Activated CD8-positive, alpha-beta memory T cell treated with anti-CD3 and anti-CD28 coated beads, Interleukin-2, amount 50 U/mL, for 4 hours (primary cell): ENCODE data around the gene SIGLEC11.
A peak's percentile ranks its signal among the peaks of the same experiment; 100 is the strongest.
"Not testable (repeated sequence)": the region's sequence is repeated elsewhere in the genome, so short reads cannot be mapped to it uniquely, and the experiment has no call there.

ENCODE experiments used
- DNase-seq: peaks from one replicate; pipeline ENCODE4 v3.0.0-alpha.2; 2020

The SIGLEC11 gene

DNA sequence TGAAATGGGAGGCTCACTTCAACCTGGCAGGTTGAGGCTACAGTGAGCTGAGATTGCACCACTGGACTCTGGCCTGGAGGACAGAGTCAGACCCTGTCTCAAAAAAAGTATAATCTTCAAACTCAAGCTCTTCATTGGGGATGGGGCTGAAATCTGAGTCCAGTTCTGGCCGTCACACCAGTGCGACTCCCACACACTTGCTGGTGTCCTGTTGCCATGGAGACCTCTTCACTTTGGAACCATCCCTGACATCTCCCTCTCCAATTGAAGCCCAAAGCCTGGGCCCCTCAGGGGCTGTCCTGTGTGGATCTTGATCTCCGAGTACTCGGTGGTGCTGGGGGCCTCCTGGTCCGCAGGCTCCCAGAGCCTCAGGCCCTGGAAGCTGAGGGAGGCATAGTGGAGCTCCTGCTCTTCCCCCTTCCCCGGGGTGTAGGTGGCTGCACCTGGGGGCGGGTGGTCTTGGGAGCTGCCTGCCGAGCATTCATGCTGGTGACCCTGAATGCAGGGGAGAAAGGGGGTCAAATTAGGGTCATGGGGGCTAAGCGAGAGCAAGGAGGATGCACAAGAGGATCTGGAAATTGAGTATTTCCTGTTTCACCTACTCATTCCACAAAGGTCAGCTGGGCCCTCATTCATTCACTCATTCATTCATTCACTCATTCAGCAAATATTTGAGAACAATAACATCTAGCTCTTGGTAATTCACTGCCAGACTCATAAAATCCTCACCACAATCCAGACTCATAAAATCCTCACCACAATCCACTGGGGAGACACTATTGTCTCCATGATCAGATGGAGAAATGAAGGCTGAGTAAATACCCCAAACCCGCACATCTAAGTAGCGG is 11.0 kb downstream of the SIGLEC11 start:
- DNase-seq: no peak

DNA sequence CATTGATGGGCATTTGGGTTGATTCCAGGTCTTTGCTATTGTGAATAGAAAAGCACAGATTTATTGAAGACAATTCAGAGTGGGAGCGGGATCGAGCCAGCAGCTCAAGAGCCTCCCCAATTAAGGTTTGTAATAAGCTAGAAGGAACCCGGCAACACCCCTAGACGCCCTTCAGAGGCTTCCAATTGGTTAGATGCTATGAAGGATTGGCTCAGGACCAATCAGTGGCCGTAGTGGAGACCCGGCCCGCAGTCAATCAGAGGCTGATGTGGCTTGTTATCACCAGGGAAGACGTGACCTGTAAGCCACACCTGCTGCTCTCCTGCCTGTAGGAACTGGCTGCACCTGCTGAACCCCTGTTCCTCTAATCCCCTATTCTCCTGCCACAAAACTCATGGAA is 14.6 kb downstream of the SIGLEC11 start:
- DNase-seq: no peak

DNA sequence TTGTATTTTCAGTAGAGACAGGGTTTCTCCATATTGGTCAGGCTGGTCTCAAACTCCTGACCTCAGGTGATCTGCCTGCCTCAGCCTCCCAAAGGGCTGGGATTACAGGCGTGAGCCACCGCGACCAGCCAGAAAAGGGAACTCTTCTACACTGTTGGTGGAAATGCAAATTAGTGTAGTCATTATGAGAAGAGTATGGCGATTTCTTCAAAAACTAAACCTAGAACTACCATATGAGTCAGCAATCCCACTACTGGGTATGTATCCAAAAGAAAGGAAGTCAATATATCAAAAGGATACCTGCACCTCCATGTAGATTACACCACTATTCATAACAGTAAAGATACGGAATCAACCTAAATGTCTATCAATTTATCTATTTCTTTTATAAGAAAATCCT is 16.4 kb downstream of the SIGLEC11 start:
- DNase-seq: not testable (repeated sequence)

DNA sequence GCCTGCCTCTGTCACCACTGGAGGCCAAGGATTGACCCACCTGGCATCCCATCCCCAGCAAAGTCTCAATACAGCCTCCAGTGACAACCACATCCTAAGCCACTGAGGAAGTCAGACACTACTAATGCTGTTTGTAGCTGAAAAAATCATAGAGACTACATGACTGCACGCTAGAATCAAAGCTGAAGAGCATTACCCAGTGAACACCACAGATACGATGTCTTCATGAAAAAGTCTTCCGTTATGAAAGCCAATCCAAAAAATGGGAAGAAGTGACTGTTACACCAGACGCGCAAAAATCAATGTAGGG is 20.5 kb downstream of the SIGLEC11 start:
- DNase-seq: no peak

DNA sequence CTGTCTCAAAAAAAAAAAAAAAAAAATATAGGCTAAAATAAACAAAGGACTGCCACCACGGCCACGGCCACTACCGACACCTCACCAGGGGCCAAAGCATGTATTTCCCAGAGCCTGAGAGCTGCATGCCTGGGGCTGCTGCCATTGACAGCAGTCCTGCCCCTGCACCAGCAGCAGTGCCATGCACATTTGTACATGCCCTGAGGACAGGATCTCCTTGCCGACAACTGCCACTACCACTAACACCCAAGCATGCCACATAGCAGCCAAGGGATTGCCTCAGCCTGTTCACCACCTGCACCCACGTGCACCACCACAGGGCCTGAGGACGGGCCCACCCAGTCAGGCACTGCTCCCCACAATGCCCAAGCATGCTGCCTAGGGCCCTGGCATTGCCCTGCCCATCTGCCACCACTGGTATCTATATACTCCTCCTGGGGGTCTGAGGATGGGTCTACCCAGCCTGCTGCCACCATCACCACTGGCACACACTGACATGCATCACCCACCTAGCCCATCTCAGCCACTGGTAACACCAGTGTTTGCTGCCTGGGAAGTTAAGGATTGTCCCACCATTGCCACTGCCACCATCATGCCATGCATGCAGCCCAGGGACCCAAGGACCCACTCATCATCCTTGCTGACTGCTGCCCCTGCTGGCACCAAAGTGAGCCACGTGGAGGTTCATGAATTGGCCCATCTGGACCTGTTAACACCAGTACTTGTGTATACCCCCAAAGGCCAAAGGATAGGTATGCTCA is 21.1 kb downstream of the SIGLEC11 start:
- DNase-seq: no peak

DNA sequence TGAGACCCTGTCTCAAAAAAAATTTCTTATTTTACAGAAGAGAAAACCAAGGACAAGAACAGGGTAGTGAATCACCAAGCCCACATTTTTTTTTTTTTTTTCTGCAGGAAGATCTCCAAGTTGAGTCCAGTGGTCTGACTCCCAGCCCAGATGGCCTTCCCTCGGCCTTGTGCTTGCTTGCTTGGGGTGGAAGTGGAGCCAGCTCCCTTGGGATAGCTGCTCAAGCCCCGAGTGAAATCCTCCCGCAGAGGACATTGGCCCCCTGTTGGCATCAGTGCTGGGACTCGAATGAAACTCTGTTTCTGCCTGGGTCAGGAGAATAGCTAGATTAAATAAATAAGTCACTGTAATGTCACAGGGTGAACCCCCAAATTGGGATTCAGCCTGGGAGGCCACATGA is 22.3 kb downstream of the SIGLEC11 start:
- no peak for DNase-seq

- peak; percentile 82 for DNase-seq
Measured at GRCh38 chr19:49937750-49938381, 23.1 kb downstream of the SIGLEC11 start.

DNA sequence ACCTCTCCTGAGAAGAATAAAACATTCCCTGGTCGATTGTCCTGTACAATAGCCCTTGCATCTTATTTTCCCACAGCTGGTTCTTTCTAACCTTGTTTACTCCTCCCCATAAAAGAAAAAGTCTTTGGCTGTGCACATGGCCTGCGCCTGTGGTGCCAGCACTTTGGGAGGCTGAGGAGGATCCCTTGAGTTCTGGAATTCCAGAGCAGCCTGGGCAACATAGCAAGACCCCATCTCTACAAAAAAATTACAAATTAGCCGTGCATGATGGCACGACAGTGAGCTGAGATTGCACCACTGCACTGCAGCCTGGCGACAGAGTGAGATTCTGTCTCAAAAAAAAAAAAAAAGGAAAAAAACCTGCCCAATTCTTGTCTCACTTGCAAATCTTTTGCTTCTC is 24.4 kb downstream of the SIGLEC11 start:
- no peak for DNase-seq

DNA sequence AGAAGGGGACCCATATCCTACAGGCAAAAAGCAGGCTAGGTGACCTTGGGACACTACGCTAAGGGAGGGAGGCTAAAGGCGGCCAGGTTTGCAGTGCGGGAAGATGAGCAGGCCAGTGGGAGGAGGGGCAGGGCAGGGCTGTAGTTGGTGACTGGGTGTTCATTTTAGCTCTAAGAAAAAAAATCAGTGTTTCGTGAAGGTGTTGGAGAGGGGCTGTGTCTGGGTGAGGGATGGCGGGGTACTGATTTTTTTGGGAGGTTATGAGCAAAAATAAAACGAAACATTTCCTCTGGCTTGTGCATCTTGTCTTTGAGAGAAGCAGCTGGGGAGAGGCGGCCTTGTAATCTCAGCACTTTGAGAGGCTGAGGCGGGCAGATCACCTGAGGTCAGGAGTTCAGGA is 27.3 kb downstream of the SIGLEC11 start:
- no peak for DNase-seq

GRCh38 chr19:49932731-49933131 is 28.2 kb downstream of the SIGLEC11 start:
- DNase-seq: no peak

- no peak for DNase-seq
Measured at GRCh38 chr19:49932041-49932451, 28.9 kb downstream of the SIGLEC11 start.

DNA sequence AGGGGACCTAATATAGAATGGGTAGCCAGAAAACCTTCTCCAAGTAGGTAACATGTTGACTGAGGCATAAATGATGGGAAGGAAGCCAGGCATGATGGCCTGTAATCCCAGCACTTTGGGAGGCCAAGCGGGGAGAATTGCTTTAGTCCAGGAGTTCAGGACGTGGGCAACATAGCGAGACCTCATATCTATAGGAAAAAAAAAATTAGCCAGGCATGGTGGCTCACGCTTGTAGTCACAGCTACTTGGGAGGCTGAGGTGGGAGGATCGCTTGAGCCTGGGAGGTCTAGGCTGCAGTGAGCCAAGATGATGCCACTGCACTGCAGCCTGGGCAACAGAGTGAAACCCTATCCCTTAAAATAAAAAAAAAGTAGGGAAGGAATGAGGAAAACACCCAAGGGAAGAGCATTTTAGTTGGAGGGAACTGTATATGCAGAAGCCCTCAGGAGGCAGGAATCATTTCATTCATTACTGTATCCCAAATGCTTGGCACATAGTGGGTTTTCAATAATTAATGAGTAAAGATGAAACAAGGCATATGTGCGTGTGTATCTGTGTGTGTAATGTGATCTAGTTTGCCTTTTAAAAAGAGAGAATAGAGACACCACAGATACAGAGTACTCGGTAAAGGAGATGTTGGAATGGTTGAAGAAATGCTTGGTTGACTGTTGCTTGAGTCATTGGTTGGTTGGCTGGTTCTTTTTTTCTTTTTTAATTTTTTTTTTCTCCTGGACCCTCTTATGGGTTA is 29.5 kb downstream of the SIGLEC11 start:
- DNase-seq: no peak

DNA sequence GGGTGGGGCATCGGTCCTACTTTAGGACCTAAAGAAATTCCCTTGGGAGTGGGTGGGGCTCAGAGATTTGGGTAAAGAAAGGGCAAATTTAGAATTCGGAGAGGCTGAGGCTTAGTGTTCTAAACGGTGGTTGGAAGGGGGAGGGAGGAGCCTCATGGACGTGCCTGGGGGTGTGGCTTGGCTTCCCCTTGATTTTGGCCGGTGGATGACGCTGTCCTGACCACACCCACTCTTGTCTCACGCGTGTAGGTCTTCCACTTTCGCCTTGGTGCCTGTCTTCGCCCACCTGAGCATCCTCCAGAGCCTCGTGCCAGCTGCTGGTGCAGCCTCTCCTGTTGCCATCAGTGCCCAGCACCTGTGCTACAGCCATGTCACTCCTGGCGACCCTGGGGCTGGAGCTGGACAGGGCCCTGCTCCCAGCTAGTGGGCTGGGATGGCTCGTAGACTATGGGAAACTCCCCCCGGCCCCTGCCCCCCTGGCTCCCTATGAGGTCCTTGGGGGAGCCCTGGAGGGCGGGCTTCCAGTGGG is 30.4 kb downstream of the SIGLEC11 start:
- DNase-seq: no peak

GRCh38 chr19:49929611-49930482 is 31.1 kb downstream of the SIGLEC11 start:
- peak; percentile 87 for DNase-seq

GRCh38 chr19:49929121-49929610 is 31.8 kb downstream of the SIGLEC11 start, which contains the start of the genes ATF5 and NUP62:
TSS of gene ATF5 (plus strand) at chr19:49929205. CDS start at chr19:49930851, 1,646 bp downstream.
TSS of gene NUP62 (minus strand) at chr19:49929504. CDS start at chr19:49909807, 19,697 bp downstream.
- peak; percentile 94 for DNase-seq

DNA sequence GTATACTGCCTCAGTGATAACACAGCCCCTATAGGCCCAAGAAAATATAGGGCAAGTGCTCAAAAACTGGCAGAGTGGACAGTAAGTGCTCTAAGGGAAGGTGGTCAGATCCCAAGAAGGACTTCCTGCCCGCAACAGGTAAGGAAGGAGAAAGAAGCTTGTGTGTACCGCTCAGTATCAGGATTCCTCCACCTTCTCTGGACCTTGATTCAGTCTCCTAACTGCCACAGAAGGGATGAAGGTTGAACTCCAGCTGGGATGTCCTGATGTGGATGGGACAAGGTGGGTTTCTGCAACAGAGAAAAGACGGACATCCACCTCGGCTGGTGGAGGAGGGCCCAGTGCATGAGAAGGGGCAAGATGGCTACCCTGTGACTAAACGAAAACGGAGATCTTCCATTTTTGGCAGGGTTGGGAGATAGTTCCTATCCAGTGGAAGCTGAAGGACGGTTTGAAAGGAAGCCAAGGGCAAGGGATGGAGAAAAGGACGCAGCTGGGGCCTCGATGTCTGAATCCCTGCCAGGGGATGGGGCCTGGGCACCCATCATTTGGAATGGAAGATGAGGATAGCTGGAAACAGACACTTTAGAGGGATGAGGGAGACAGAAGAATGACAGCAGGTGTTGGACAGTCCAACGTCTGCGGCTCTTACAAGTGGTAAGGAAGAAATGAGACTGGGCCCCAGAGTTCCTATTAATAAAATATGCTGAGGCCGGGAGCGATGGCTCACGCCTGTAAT is 33.3 kb downstream of the SIGLEC11 start:
- DNase-seq: no peak

DNA sequence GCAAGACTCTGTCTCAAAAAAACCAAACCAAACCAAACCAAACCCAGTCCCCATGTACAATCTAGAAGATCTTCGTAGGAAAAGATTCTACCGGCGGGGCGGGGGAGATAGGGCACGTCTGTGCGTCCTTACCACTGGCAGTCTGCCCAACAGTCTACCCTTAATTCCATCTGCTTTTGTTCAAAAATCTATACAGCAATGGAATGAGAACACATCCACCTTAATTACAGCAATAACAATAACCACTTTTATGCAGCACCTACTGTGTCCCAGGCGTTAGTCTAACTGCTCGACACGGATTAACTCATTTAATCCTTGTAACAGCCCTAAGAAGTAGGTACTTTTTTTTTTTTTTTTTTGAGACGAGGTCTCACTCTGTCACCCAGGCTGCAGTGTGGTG is 34.5 kb downstream of the SIGLEC11 start:
- DNase-seq: no peak

DNA sequence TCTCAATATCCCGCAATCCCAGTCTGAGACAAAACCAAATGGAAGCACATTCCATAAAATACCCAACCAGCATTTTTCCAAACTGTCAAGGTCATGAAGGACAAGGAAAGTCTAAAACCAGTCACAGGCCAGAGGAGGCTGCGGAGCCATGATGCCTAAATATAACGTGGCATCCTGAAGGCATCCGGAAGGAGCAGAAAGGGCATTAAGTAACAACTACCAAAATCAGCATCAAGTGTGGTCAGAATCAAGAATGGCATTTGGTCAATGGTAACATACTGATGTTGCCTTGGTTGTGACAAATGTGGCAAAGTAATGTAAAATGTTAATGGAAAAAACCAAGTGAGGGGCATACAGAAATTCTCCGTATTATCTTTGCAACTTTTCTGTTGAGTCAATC is 35.5 kb downstream of the SIGLEC11 start:
- no peak for DNase-seq

DNA sequence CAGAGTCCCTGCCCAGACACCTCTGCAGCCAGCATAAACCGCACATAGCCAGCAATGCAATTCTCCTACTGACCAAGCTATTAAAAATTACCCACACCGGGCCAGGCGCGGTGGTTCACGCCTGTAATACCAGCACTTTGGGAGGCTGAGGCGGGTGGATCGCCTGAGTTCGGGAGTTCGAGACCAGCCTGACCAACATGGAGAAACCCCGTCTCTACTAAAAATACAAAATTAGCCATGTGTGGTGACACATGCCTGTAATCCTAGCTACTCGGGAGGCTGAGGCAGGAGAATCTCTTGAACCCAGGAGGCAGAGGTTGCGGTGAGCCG is 36.1 kb downstream of the SIGLEC11 start:
- DNase-seq: not testable (repeated sequence)

DNA sequence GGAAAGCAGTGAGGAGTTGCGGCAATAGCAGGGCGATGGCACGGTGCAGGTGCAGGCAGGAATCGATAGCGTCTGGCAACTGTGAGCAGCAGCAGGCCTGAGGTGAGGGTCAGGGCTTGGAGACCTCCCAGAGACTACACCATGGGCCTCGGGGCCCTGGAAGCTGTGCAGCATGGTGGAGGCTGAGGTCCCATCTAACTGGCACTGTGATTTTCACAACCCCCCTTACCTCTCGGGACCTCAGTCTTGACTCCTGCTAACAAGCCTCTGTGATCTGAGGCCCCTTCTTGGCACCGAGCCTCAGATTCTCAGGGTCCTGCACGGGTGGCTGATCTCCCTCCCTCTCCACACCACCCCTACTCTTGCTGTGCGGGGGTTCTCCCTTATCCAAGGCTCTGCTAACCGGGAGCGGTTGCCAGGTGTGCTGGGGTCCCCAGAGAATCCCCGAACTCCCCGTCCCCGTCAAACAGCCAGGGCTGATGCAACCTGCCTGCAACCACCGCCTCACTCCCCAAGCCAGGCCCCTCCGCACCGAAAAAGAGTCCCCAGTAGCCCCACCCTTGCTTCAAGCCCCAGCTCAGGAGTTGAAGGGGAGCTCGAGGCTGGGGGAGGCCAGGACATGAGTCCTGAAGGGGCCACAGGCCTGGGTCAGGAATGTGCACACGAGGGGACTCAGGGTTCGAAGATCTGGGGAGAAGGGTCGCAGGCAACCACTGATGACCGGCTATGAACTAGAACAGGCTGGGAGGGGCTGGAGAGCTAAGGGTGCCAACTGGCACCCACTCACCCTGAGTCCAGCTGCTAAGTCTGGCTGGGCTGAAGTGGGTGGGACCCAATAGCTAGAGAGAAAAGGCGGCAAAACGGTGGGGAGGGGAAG is 36.7 kb downstream of the SIGLEC11 start:
- DNase-seq: no peak
